Bronchial epithelial cell (primary cell): ENCODE measurements around the gene CCDC185. TPM values are rescaled to one million over a fixed set of nuclear protein-coding genes. Genes with fewer than 3 reads are reported as not detected.
"Not testable (repeated sequence)": the region's sequence is repeated elsewhere in the genome, so short reads cannot be mapped to it uniquely, and the experiment has no call there.

ENCODE experiments used
- DNase-seq: peaks from one replicate; pipeline ENCODE4 v3.0.0-alpha.2; 2010; ENCODE audit warnings: low read depth
- FAIRE-seq: peaks from 2 replicates; lab custom pipeline; 2011; peaks lifted over from hg19 to GRCh38; lab: Jason Lieb, UNC
- H3K27me3 ChIP-seq: 2 replicates; pipeline ENCODE4 v1.5.1; 2011; ENCODE audit warnings: low read length; ENCODE audit not compliant: control insufficient read depth, insufficient read depth
- H3K36me3 ChIP-seq: 2 replicates; pipeline ENCODE4 v1.5.1; 2011; ENCODE audit warnings: low read length; ENCODE audit not compliant: control insufficient read depth, insufficient read depth
- H3K4me3 ChIP-seq: 2 replicates; pipeline ENCODE4 v1.5.1; 2011; ENCODE audit warnings: mild to moderate bottlenecking, low read depth, low read length, control low read depth
- total RNA-seq: library from RNA; depleted of rRNA; stranded (reverse); fragments of >200 nt; gene quantifications from 2 replicates; pipeline ENCODE4 v1.2.1, GENCODE V29; 2014
- TF ChIP-seq, protein P1 (sequence below): IDR thresholded peaks from 2 replicates; pipeline ENCODE4 v1.5.1; 2011; ENCODE audit warnings: mild to moderate bottlenecking, moderate library complexity, low read length, control low read depth, inconsistent platforms; ENCODE audit not compliant: insufficient read depth, severe bottlenecking

CCDC185 gene
- total RNA-seq, 1 donor from 2014 or later: not detected

DNA sequence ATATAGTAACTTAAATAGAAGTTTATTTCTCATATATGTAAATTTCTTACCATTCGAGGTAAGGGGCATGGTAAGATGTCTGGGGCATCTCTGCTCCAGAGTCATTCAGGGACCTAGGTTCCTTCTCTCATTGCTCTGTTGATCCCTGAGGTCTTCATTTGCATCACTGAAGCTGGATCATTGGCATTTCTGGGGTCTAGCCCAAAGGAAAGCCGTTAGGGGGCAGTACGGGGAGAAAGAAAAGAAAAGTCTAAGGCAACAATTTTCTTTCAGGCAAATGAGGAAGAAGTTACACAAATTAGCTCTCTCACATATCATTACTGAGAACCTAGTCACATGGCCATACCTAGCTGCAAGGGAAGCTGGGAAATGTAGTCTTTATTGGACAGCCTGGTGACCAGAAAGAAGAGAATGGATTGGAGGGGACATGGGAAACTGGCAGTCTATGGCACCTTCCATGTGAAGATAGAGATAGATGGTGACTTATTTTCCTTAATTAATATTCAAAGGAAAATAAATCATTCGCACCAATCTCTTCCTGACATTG is 19.1 kb upstream of the CCDC185 start:
- TF ChIP-seq, protein P1, sequence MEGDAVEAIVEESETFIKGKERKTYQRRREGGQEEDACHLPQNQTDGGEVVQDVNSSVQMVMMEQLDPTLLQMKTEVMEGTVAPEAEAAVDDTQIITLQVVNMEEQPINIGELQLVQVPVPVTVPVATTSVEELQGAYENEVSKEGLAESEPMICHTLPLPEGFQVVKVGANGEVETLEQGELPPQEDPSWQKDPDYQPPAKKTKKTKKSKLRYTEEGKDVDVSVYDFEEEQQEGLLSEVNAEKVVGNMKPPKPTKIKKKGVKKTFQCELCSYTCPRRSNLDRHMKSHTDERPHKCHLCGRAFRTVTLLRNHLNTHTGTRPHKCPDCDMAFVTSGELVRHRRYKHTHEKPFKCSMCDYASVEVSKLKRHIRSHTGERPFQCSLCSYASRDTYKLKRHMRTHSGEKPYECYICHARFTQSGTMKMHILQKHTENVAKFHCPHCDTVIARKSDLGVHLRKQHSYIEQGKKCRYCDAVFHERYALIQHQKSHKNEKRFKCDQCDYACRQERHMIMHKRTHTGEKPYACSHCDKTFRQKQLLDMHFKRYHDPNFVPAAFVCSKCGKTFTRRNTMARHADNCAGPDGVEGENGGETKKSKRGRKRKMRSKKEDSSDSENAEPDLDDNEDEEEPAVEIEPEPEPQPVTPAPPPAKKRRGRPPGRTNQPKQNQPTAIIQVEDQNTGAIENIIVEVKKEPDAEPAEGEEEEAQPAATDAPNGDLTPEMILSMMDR: no peak
- FAIRE-seq: no peak
- DNase-seq: no peak
- Histone ChIP-seq H3K4me3 (no peak overlapping the region), H3K36me3 (no peaks in the 10 kb centered on the region), H3K27me3 (peaks cover 3% of the 10 kb centered on the region)

- Histone ChIP-seq H3K4me3 (no peak overlapping the region), H3K27me3 (peaks cover 3% of the 10 kb centered on the region), H3K36me3 (no peaks in the 10 kb centered on the region)
- TF ChIP-seq, protein P1: no peak
- DNase-seq (no peak), FAIRE-seq (no peak)
Observed at GRCh38 chr1:223378754-223379153, 14.5 kb upstream of the CCDC185 start.

DNA sequence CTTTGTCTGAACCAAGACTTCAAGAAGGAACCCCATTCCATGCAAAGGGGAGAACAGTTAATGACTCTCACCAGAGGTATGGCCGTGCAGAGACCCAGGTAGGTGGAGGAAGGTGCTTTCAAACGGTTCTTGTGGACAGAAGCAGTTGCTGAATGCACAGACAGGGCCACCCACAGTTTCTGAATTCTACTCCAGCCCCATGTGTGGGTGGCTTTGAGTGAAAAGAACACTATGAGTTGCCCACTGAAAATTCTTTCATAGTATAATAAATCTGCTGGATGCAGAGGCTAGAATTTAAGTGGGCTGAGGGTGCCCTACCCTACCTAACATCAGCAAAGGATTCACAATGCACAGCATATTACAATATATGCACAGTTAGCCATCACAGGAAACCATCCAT is 7.2 kb upstream of the CCDC185 start:
- FAIRE-seq: no peak
- no peak for DNase-seq

DNA sequence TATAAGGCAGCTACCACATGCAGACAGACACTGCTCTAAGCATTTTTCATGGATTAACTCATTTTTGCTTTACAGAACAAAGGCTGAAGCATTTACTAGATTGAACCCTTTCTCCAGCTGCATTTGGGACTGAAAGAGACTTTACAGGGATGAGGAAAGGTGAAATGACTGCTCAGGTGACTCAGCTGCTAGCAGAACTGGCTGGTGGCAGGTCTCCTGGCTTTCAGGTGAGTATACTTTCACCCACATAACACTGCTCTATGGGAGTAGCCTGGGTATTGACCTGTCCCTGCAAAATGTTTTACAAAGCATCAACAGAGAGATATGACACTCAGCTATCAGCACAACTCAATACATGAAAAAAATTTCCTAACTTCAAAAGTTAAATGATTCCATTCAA is 2.6 kb upstream of the CCDC185 start:
- TF ChIP-seq, protein P1: no peak
- Histone ChIP-seq H3K27me3 (peaks cover 3% of the 10 kb centered on the region), H3K36me3 (no peaks in the 10 kb centered on the region), H3K4me3 (no peak overlapping the region)
- DNase-seq (peak; percentile 39), FAIRE-seq (peak; percentile 87)

More for the DNA sequence above, 7.2 kb upstream of the CCDC185 start:
- H3K27me3 ChIP-seq: no peaks in the 10 kb centered on the region
- no peak overlapping the region for H3K4me3 ChIP-seq
- H3K36me3 ChIP-seq: no peaks in the 10 kb centered on the region
- TF ChIP-seq, protein P1: no peak

DNA sequence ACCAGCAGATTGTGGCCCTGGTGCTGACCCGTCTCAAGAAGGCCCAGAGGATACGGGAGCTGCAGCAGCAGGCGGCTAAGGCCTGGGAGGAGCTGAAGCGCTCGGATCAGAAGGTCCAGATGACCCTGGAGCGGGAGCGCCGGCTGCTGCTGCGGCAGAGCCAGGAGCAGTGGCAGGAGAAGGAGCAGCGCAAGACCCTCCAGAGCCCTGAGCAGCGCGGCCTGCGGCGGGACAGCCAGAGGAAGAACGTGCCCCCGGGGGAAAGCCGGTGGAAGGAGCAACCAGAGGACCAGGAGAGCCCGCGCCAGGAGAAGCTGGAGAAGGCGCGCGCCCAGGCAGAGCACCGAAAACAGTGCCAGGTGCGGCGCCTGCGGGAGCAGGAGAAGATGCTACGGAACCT is 1.0 kb downstream of the CCDC185 start:
- FAIRE-seq (no peak), DNase-seq (no peak)
- TF ChIP-seq, protein P1: no peak
- no peaks in the 10 kb centered on the region for H3K36me3 ChIP-seq
- peaks cover 3% of the 10 kb centered on the region for H3K27me3 ChIP-seq
- no peak overlapping the region for H3K4me3 ChIP-seq

GRCh38 chr1:223394706-223395105 is 1.5 kb downstream of the CCDC185 start:
- Histone ChIP-seq H3K4me3 (no peak overlapping the region), H3K27me3 (peaks cover 3% of the 10 kb centered on the region), H3K36me3 (no peaks in the 10 kb centered on the region)
- no peak for DNase-seq
- no peak for FAIRE-seq
- TF ChIP-seq, protein P1: no peak

GRCh38 chr1:223399393-223399792 is 6.2 kb downstream of the CCDC185 start:
- H3K27me3 ChIP-seq, H3K4me3 ChIP-seq, DNase-seq, FAIRE-seq, H3K36me3 ChIP-seq: not testable (repeated sequence)
